Sigmoid colon (tissue), 4 donors: ENCODE data around the gene BCAN.

Source experiments
- EP300 ChIP-seq, 4 donors: sonication (generic); formaldehyde crosslinking; IDR thresholded peaks; one replicate each; pipeline ENCODE4 v1.6.1; 2017; ENCODE audit warnings: antibody characterized with exemption in 4 of 4
- POLR2A ChIP-seq, 2 donors: fragments of 450-650 bp; IDR thresholded peaks; one replicate each; pipeline ENCODE4 v1.6.1; 2016; ENCODE audit warnings: antibody characterized with exemption in 2 of 2, mild to moderate bottlenecking in 2 of 2, moderate library complexity in 2 of 2
- POLR2AphosphoS5 ChIP-seq, 4 donors: sonication (generic); formaldehyde crosslinking; IDR thresholded peaks; one replicate each; pipeline ENCODE4 v1.6.1; 2017; ENCODE audit warnings: antibody characterized with exemption in 4 of 4
- TF ChIP-seq, protein P1 (sequence below), 4 experiments: fragments of 450-650 bp in 3 of 4; fragments of 200-600 bp in 1 of 4; IDR thresholded peaks; one replicate each; pipeline ENCODE4 v1.5.1; 2016 to 2019; ENCODE audit warnings: antibody characterized with exemption in 4 of 4, mild to moderate bottlenecking in 3 of 4, moderate library complexity in 2 of 4

DNA sequence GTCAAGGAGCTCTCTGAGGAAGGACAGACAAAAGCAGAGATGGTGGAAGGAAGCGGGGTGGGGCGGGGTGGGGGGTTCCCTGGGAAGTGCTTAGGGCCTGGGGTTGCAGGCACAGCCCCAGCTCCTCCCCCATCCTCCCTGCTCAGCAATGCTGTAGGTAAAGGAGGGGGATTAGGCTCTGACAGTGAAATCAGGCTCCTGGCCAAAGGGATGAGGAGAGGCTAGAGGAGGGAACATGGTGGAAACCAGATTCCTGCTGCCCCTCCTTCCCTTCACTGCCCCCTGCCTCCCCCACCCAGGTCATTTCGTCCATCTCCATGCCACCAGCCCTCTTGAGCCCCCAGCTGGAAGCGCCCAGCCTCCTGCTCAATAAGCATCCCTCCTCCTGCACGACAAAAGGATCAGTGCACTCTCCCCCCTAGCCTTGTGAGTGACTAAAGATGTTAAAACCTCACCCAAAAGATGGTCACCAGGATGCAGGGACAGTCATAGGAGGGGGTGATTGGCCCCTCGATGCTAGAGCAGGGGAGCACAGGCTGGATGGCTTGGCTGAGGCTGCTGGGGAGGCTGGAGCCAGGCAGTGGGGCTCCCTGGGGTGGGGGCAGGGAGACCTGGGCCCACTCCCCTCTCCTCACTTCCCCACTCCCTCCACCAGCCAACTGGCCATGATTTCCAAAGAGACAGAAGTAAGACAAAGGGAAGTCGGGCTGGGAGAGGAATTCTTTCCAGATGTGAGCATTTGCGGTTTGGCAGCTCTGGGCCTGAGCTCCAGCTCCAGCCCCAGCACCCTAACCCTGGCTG, 65.7 kb downstream of the BCAN start:
- TF ChIP-seq, protein P1, sequence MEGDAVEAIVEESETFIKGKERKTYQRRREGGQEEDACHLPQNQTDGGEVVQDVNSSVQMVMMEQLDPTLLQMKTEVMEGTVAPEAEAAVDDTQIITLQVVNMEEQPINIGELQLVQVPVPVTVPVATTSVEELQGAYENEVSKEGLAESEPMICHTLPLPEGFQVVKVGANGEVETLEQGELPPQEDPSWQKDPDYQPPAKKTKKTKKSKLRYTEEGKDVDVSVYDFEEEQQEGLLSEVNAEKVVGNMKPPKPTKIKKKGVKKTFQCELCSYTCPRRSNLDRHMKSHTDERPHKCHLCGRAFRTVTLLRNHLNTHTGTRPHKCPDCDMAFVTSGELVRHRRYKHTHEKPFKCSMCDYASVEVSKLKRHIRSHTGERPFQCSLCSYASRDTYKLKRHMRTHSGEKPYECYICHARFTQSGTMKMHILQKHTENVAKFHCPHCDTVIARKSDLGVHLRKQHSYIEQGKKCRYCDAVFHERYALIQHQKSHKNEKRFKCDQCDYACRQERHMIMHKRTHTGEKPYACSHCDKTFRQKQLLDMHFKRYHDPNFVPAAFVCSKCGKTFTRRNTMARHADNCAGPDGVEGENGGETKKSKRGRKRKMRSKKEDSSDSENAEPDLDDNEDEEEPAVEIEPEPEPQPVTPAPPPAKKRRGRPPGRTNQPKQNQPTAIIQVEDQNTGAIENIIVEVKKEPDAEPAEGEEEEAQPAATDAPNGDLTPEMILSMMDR (IDR thresholded peaks at IDR 0.05), result no peak
- no peak for TF ChIP-seq EP300 (IDR thresholded peaks at IDR 0.05)
- no peak for TF ChIP-seq POLR2A (IDR thresholded peaks at IDR 0.05)
- TF ChIP-seq POLR2AphosphoS5 (IDR thresholded peaks at IDR 0.05), result no peak
